Stimulated activated CD4-positive, alpha-beta T cell treated with anti-CD3 and anti-CD28 coated beads, Interleukin-15, amount 100 ng/mL, for 1 hour (primary cell): Measurements from ENCODE around the gene OVCH1.

Source experiments
- DNase-seq, 2 donors: peaks; one replicate each; pipeline ENCODE4 v3.0.0-alpha.2; 2020; ENCODE audit warnings: low read depth in 1 of 2, low spot score in 1 of 2

The OVCH1 gene

GRCh38 chr12:29497588-29497987 lies at the start of gene OVCH1:
TSS of gene OVCH1 (minus strand) at chr12:29497686. CDS start at chr12:29497686, 0 bp downstream.
- no peak for DNase-seq

- no peak for DNase-seq
Measured at GRCh38 chr12:29547151-29547632, 49.7 kb upstream of the OVCH1 start.

- no peak for DNase-seq
Measured at GRCh38 chr12:29546000-29546399, 48.5 kb upstream of the OVCH1 start.

GRCh38 chr12:29545102-29545467 lies 47.6 kb upstream of the OVCH1 start:
- no peak for DNase-seq

GRCh38 chr12:29544428-29545101 lies 47.1 kb upstream of the OVCH1 start:
- no peak for DNase-seq

- no peak for DNase-seq
Measured at GRCh38 chr12:29543036-29543435, 45.5 kb upstream of the OVCH1 start.

GRCh38 chr12:29537298-29537697 lies 39.8 kb upstream of the OVCH1 start:
- DNase-seq = no peak

- DNase-seq = no peak
Measured at GRCh38 chr12:29534935-29535334, 37.4 kb upstream of the OVCH1 start.

- DNase-seq = no peak
Measured at GRCh38 chr12:29533815-29534489, 36.5 kb upstream of the OVCH1 start.

GRCh38 chr12:29531471-29531870 lies 34.0 kb upstream of the OVCH1 start:
- DNase-seq = no peak

GRCh38 chr12:29530436-29530835 lies 33.0 kb upstream of the OVCH1 start:
- no peak for DNase-seq

- DNase-seq = no peak
Measured at GRCh38 chr12:29528161-29528560, 30.7 kb upstream of the OVCH1 start.

- DNase-seq = no peak
Measured at GRCh38 chr12:29521951-29522350, 24.5 kb upstream of the OVCH1 start.

GRCh38 chr12:29519585-29520182 lies 22.2 kb upstream of the OVCH1 start:
- no peak for DNase-seq

GRCh38 chr12:29518407-29518806 lies 20.9 kb upstream of the OVCH1 start:
- no peak for DNase-seq

- no peak for DNase-seq
Measured at GRCh38 chr12:29517264-29517663, 19.8 kb upstream of the OVCH1 start.

- DNase-seq = no peak
Measured at GRCh38 chr12:29516431-29516875, 19.0 kb upstream of the OVCH1 start.

- DNase-seq = no peak
Measured at GRCh38 chr12:29510591-29511185, 13.2 kb upstream of the OVCH1 start.

- no peak for DNase-seq
Measured at GRCh38 chr12:29509503-29509902, 12.0 kb upstream of the OVCH1 start.

- DNase-seq = no peak
Measured at GRCh38 chr12:29508949-29509348, 11.5 kb upstream of the OVCH1 start.

GRCh38 chr12:29505122-29505521 lies 7.6 kb upstream of the OVCH1 start:
- no peak for DNase-seq

GRCh38 chr12:29503283-29503682 lies 5.8 kb upstream of the OVCH1 start:
- no peak for DNase-seq
